ENCODE data around the gene ASXL2.

Gene ASXL2

GRCh38 chr2:25726522-25726921 is 151.8 kb downstream of the ASXL2 start:
- no peaks in the 10 kb centered on the region for H3K79me2 ChIP-seq (ENCODE audit: low read length)
- TF ChIP-seq EZH2phosphoT487 (IDR thresholded peaks at IDR 0.05; ENCODE audit: low read depth) (no peak), CTCF (IDR thresholded peaks at IDR 0.05; ENCODE audit: low read depth, low read length) (no peak)
- peak overlapping the region; percentile 65 for H3K4me2 ChIP-seq (ENCODE audit: low read length)
- H2AFZ ChIP-seq (ENCODE audit: low read depth, low read length), result no peak overlapping the region
- H4K20me1 ChIP-seq (ENCODE audit: insufficient read depth, low read length), result no peaks in the 10 kb centered on the region
- H3K27me3 ChIP-seq (ENCODE audit: low read depth, low read length), result peaks cover 8% of the 10 kb centered on the region
- peak overlapping the region; percentile 13; the same call in 1 of the 2 replicates for H3K27ac ChIP-seq (ENCODE audit: low read length)
- H3K4me3 ChIP-seq (ENCODE audit: low read length), result peak overlapping the region; percentile 12; the same call in 1 of the 2 replicates
- no peaks in the 10 kb centered on the region for H3K9me3 ChIP-seq (ENCODE audit: insufficient read depth, low read length)
- H3K36me3 ChIP-seq (replicated peaks; ENCODE audit: low read depth, low read length), result no peaks in the 10 kb centered on the region
- H3K9ac ChIP-seq (ENCODE audit: low read length), result no peak overlapping the region
- H3K4me1 ChIP-seq (ENCODE audit: low read length), result peaks cover 32% of the 10 kb centered on the region

- Histone ChIP-seq H3K9ac (ENCODE audit: low read length) (no peak overlapping the region), H4K20me1 (ENCODE audit: insufficient read depth, low read length) (no peaks in the 10 kb centered on the region), H3K4me1 (ENCODE audit: low read length) (peaks cover 39% of the 10 kb centered on the region), H3K4me3 (ENCODE audit: low read length) (no peak overlapping the region), H3K79me2 (ENCODE audit: low read length) (no peaks in the 10 kb centered on the region), H3K27me3 (ENCODE audit: low read depth, low read length) (peaks cover 15% of the 10 kb centered on the region), H3K4me2 (ENCODE audit: low read length) (peak overlapping the region; percentile 25; the same call in 1 of the 2 replicates), H3K27ac (ENCODE audit: low read length) (no peak overlapping the region), H3K9me3 (ENCODE audit: insufficient read depth, low read length) (no peaks in the 10 kb centered on the region), H3K36me3 (replicated peaks; ENCODE audit: low read depth, low read length) (no peaks in the 10 kb centered on the region), H2AFZ (ENCODE audit: low read depth, low read length) (no peak overlapping the region)
- no peak for TF ChIP-seq CTCF (IDR thresholded peaks at IDR 0.05; ENCODE audit: low read depth, low read length)
- TF ChIP-seq EZH2phosphoT487 (IDR thresholded peaks at IDR 0.05; ENCODE audit: low read depth), result no peak
These were observed 152.4 kb downstream of the ASXL2 start for GRCh38 chr2:25725877-25726276.

GRCh38 chr2:25724756-25725155 is 153.5 kb downstream of the ASXL2 start:
- H3K36me3 ChIP-seq (replicated peaks; ENCODE audit: low read depth, low read length), result no peaks in the 10 kb centered on the region
- peaks cover 39% of the 10 kb centered on the region for H3K4me1 ChIP-seq (ENCODE audit: low read length)
- no peak overlapping the region for H3K27ac ChIP-seq (ENCODE audit: low read length)
- no peaks in the 10 kb centered on the region for H3K79me2 ChIP-seq (ENCODE audit: low read length)
- H3K9ac ChIP-seq (ENCODE audit: low read length), result no peak overlapping the region
- H2AFZ ChIP-seq (ENCODE audit: low read depth, low read length), result no peak overlapping the region
- no peaks in the 10 kb centered on the region for H3K9me3 ChIP-seq (ENCODE audit: insufficient read depth, low read length)
- no peaks in the 10 kb centered on the region for H4K20me1 ChIP-seq (ENCODE audit: insufficient read depth, low read length)
- H3K27me3 ChIP-seq (ENCODE audit: low read depth, low read length), result peaks cover 15% of the 10 kb centered on the region
- H3K4me2 ChIP-seq (ENCODE audit: low read length), result peak overlapping the region; percentile 25; the same call in 1 of the 2 replicates
- TF ChIP-seq CTCF (IDR thresholded peaks at IDR 0.05; ENCODE audit: low read depth, low read length), result no peak
- no peak for TF ChIP-seq EZH2phosphoT487 (IDR thresholded peaks at IDR 0.05; ENCODE audit: low read depth)
- H3K4me3 ChIP-seq (ENCODE audit: low read length), result no peak overlapping the region

GRCh38 chr2:25722224-25722623 is 156.1 kb downstream of the ASXL2 start:
- Histone ChIP-seq H3K4me2 (ENCODE audit: low read length) (0 out of 2 replicates have a peak overlapping the region, but pooled peaks have one; percentile 0), H3K4me3 (ENCODE audit: low read length) (no peak overlapping the region), H3K4me1 (ENCODE audit: low read length) (peaks cover 39% of the 10 kb centered on the region), H3K79me2 (ENCODE audit: low read length) (no peaks in the 10 kb centered on the region), H3K27me3 (ENCODE audit: low read depth, low read length) (peaks cover 15% of the 10 kb centered on the region), H3K9me3 (ENCODE audit: insufficient read depth, low read length) (no peaks in the 10 kb centered on the region), H2AFZ (ENCODE audit: low read depth, low read length) (no peak overlapping the region), H3K9ac (ENCODE audit: low read length) (no peak overlapping the region), H3K36me3 (replicated peaks; ENCODE audit: low read depth, low read length) (no peaks in the 10 kb centered on the region), H3K27ac (ENCODE audit: low read length) (no peak overlapping the region), H4K20me1 (ENCODE audit: insufficient read depth, low read length) (no peaks in the 10 kb centered on the region)
- no peak for TF ChIP-seq EZH2phosphoT487 (IDR thresholded peaks at IDR 0.05; ENCODE audit: low read depth)
- TF ChIP-seq CTCF (IDR thresholded peaks at IDR 0.05; ENCODE audit: low read depth, low read length), result no peak
